NCI-H1048 (cell line): ENCODE data around the gene CLCN3.
"Not testable (repeated sequence)": the region's sequence is repeated elsewhere in the genome, so short reads cannot be mapped to it uniquely, and the experiment has no call there.

ENCODE experiments used
- DNase-seq: peaks from one replicate; lab custom pipeline; 2025; lab: John Stamatoyannopoulos, UW

Gene CLCN3

GRCh38 chr4:169657470-169658107, 37.2 kb downstream of the CLCN3 start:
- DNase-seq, result no peak

- peak; percentile 66 for DNase-seq
These were observed 37.8 kb downstream of the CLCN3 start for GRCh38 chr4:169658196-169658595.

DNA sequence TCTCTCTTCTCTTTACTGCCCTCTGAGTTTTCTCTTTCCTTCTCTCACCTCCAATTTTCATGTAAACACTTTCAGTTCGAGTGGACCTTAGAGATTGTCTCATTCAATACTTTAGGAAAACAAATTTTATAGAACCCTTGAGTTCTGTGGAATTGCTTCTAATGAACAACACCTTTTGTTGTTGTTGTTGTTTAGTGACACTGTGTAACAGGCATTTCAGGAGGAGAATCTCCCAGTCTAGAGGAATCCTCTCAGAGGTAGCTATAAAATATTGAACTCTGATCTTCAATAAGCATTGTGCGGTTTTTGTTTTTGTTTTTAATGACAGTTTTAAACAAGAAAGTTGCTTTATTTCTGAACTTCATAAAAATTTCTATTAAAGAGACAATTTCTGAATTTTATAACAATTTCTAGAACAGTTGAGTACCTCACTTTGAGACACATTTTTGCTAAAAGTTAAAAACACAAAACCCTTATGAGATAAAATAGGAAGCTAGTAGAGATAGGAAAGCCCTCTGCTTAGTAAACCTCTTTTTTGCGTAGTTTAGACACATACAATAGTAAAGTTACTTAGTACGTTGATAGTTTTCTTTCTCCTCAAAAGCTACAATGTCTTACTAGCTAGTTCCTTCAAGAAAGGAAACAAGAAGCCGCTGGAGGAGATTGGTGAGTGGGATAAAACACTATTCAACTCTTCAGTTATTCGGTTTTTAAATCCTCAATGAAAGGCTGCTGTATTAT, 38.8 kb downstream of the CLCN3 start:
- no peak for DNase-seq

GRCh38 chr4:169659716-169660670, 39.6 kb downstream of the CLCN3 start:
- DNase-seq, result peak; percentile 91

- no peak for DNase-seq
These were observed 40.6 kb downstream of the CLCN3 start for GRCh38 chr4:169660929-169661328.

GRCh38 chr4:169661761-169662160, 41.4 kb downstream of the CLCN3 start:
- no peak for DNase-seq

- DNase-seq, result no peak
These were observed 41.8 kb downstream of the CLCN3 start for GRCh38 chr4:169662206-169662605.

DNA sequence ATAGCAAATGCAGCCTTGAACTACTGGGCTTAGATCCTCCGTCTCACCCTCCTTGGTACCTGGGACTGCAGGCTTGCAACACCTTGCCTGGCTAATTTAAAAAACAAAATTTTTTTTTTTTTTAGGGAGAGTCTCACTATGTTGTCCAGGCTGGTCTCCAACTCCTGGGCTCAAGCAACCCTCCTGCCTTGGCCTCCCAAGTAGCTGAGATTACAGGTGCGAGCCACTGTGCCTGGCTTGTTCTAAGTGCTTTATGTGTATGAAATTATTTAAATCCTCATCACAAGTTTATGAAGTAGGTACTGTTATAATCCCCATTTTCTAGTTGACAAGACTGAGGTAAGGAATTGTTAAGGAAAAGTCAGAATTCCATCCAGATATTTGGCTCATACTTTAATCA, 43.0 kb downstream of the CLCN3 start:
- no peak for DNase-seq

- DNase-seq, result peak; percentile 41
These were observed 43.5 kb downstream of the CLCN3 start for GRCh38 chr4:169663831-169664230.

- DNase-seq, result no peak
These were observed 44.2 kb downstream of the CLCN3 start for GRCh38 chr4:169664615-169665014.

DNA sequence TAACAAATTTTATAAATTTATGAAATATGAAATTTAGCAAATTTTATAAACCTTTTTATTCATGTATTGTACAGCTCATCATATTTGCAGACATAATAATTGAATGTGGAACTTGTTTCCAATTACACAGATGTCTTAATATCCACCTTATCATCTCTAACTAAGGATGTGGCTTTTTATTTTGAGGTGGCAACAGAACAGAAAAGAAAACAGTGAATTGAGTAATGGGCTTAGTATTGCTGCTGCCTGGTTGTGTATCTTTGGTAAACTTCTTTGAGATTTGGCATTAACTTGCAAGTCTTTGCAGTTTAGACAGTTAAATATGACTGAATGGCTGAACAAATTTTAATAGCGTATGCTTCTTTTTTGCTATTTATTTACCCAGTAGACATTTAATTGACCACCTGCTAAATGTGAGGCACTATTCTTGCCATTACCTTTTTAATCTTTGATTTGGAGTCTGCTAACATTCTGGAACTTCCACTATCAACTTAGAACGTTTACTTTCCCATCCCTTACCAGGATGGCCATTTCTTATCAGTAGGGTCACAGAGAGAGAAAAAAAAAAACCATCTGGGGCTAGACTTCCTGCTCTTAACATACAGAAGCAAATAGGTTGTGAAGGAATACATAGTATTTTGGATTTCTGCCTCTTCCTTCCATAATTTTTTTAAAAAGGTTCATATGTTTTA, 44.8 kb downstream of the CLCN3 start:
- no peak for DNase-seq

DNA sequence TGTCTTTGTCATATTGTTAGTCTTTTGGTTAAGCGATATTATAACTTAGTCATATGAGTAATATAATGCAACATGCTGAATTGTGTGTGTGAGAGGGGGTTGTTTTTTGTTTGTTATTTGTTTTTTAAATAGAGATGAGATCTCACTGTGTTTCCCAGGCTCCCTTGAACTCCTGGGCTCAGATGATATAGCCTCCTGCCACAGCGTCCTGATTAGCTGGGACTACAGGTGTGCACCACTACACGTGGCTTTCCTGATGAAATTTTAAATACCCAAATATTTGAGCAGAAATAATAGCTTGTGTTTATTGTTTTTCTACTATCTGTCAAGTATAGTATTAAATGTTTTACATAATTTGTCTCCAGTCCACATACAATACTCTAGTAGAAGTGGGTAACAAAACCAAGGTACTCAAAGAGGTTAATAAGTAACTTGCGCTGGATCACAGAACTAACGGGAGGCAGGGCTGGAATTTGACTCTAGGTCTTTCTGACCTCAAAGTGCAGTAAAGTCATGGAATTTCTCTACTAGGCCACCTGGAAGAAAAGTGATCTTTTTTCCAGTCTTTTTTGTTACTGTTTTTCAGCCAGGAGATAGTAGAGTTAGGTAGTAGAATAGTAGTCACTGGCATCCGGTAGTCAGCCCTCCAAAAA, 47.8 kb downstream of the CLCN3 start:
- DNase-seq, result no peak

DNA sequence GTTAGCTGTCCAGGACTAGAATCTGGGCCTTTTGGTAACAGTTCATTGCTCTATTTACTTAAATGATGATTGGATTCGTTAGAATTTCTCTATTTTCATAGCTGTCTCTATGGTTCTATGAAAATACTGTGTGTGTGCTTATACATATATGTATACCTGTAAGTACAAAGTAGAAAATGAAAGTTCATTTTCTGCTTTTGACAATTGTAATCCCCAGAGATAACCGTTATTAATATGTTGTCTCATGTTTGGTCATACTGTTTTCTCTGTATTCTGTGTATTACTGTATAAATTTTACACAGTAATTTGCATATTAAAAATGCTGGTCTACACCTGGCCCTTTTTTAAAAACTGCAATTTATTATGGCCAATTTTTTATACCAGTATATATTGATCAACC, 55.4 kb downstream of the CLCN3 start:
- DNase-seq, result no peak

DNA sequence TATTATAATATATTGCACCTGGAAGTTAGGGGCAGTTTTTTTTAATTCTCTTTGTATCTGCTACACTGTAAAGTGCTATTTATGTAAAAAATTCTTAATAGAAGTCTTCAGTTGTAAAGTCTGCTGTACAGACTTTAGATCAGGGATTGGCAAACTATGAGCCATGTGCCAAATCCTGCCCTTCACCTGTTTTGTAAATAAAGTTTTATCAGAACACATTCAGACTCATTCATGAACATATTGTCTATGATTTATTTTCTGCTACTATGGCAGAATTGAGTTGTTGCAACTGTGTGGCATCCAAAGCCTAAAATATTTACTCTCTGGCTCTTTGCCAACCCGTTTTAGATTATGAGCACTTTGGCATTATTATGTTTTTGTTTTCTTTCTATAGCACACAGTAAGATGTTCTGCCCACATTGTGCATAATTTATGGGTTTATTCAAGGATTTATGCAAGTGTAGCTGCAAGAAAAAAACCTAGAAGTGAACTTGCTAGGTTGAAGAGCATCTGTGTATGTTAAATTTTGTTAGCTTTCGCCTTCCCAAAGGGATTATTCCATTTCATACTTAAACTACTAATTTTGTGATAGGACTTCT, 56.9 kb downstream of the CLCN3 start:
- DNase-seq, result no peak

DNA sequence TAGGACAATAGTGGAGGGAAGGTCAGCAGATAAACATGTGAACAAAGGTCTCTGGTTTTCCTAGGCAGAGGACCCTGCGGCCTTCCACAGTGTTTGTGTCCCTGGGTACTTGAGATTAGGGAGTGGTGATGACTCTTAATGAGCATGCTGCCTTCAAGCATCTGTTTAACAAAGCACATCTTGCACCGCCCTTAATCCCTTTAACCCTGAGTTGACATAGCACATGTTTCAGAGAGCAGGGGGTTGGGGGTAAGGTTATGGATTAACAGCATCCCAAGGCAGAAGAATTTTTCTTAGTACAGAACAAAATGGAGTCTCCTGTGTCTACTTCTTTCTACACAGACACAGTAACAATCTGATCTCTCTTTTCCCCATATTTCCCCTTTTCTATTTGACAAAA, 58.1 kb downstream of the CLCN3 start:
- DNase-seq, result not testable (repeated sequence)

DNA sequence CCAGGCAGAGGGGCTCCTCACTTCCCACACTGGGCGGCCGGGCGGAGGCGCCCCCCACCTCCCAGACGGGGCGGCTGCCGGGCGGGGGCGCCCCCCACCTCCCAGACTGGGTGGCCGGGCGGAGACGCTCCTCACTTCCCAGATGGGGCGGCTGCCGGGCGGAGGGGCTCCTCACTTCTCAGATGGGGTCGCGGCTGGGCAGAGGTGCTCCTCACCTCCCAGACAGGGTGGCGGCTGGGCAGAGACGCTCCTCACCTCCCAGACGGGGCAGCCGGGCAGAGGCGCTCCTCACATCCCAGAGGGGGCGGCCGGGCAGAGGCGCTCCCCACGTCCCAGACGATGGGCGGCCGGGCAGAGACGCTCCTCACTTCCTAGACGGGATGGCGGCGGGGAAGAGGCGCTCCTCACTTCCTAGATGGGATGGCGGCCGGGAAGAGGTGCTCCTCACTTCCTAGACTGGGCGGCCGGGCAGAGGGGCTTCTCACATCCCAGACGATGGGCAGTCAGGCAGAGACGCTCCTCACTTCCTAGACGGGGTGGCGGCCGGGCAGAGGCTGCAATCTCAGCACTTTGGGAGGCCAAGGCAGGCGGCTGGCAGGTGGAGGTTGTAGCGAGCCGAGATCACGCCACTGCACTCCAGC, 58.7 kb downstream of the CLCN3 start:
- DNase-seq, result not testable (repeated sequence)

DNA sequence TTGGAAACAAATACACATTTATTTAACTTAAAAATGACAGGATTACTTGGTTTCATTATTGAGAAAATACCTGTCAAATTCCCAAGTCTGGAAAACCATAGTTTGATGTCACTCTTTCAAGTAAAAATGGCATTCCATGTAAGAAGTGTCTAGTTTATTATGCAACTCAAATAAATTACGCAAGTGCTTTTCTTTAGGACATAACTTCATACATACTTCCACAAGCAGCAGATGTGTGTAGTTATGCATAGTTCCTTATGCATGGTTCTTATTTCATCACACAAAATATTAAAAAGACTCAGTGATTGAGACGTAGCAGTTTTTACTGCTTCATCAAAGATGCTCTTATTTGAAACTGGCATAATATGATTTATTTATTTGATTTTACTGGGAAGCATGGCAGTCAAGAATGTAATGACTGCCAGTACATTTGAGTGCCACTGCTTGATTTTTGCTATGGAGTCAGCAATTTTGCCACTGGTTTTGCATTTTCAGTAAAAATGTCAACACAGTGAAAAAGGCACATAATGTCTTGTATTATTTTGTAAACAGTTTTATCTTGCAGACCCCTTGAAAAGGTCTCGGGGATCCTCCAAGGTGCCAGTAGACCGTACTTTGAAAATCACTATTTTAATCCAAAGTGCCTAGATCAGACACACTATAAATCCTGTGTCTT, 62.1 kb downstream of the CLCN3 start:
- no peak for DNase-seq

- DNase-seq, result no peak
These were observed 69.3 kb downstream of the CLCN3 start for GRCh38 chr4:169689681-169690080.

DNA sequence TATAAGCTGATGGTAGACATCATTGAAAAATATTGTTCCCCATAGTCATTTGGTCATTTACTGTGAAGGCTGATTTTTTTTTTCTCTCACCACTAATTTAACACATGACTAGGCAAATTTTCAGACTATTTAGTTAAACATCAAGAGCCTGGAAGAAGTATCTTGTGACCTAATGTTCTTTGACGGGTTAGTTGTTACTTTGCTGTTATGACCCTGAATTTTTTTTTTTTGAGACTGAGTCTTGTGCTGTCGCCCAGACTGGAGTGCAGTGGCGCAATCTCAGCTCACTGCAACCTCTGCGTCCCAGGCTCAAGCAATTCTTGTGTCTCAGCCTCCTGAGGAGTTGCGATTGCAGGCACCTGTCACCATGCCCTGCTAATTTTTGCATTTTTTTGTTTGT, 70.4 kb downstream of the CLCN3 start:
- no peak for DNase-seq

- no peak for DNase-seq
These were observed 78.0 kb downstream of the CLCN3 start for GRCh38 chr4:169698331-169698730.
